Measurements from ENCODE around the gene ZFYVE28.
A peak's percentile ranks its signal among the peaks of the same experiment; 100 is the strongest.

ZFYVE28 gene

GRCh38 chr4:2426069-2426397 lies 7.6 kb upstream of the ZFYVE28 start:
- H3K27me3 ChIP-seq (ENCODE audit: insufficient read depth, low read length, poor library complexity) = no peaks in the 10 kb centered on the region
- H3K9ac ChIP-seq (ENCODE audit: low read length) = no peak overlapping the region
- H3K27ac ChIP-seq (ENCODE audit: low read depth, low read length) = no peak overlapping the region
- no peak overlapping the region for H2BK5ac ChIP-seq (ENCODE audit: low read length)
- no peak overlapping the region for H4K8ac ChIP-seq (ENCODE audit: low read depth, low read length)
- no peak overlapping the region for H3K23ac ChIP-seq (ENCODE audit: low read length)
- H4K5ac ChIP-seq (ENCODE audit: low read length) = no peak overlapping the region
- no peak overlapping the region for H3K18ac ChIP-seq (ENCODE audit: low read length)
- H3K4ac ChIP-seq (ENCODE audit: low read depth, low read length) = no peak overlapping the region
- no peak overlapping the region for H3K56ac ChIP-seq (ENCODE audit: low read length)
- H3K4me2 ChIP-seq (ENCODE audit: low read length) = no peak overlapping the region
- no peak overlapping the region for H2AK5ac ChIP-seq (ENCODE audit: low read length)
- H3K4me1 ChIP-seq (ENCODE audit: control insufficient read depth, low read depth, low read length) = no peaks in the 10 kb centered on the region
- no peak for DNase-seq
- no peak overlapping the region for H2BK120ac ChIP-seq (ENCODE audit: low read depth, low read length)
- H3K36me3 ChIP-seq (ENCODE audit: control insufficient read depth, insufficient read depth, low read length) = no peaks in the 10 kb centered on the region
- no peak overlapping the region for H2BK15ac ChIP-seq (replicated peaks; ENCODE audit: low read depth)
- H3K79me1 ChIP-seq (ENCODE audit: low read length) = no peaks in the 10 kb centered on the region
- WGBS (ENCODE audit: extremely low coverage, insufficient coverage, low lambda C conversion rate) = no CpG with 5 or more reads among the region's 8 CpGs
- H3K4me3 ChIP-seq (ENCODE audit: low read length) = no peak overlapping the region
- no peaks in the 10 kb centered on the region for H3K79me2 ChIP-seq (ENCODE audit: control insufficient read depth, insufficient read depth, low read length)

DNA sequence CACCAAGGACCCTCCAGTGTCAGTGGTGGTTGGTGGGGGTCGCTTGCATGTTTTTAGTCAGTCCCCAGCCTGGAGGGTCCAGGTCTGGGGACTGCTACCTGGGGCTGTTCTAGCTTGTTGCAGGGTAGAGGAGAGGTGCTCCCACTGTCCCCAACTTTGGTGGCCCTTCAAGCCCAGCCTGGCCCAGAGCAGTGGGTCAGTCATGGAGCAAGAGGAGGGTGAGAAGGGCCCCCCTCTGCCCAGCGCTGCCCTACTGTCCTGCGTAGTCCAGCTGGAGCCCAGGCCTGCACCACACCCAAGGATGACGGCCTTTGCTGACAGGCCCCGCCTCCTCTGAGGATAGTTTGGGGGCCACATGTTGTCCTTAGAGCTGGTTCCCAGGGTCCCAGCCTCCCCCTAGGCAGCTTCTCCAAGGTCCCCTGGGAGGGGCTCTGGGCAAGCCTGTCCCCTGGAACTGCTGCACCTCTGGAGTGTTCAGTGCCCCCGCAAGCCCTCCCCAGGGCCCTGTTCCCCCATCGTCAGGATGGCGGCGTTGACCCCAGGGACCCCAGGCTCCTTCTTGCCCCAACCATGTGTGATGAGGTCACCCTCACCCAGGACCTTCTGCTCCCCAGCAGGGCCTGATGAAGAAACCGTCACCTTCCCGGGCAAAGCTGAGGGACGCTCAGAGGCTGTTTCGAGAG lies 7.1 kb upstream of the ZFYVE28 start:
- Histone ChIP-seq H3K9ac (ENCODE audit: low read length) (no peak overlapping the region), H3K4me3 (ENCODE audit: low read length) (no peak overlapping the region), H3K27me3 (ENCODE audit: insufficient read depth, low read length, poor library complexity) (peaks cover 4% of the 10 kb centered on the region), H2BK120ac (ENCODE audit: low read depth, low read length) (no peak overlapping the region), H3K36me3 (ENCODE audit: control insufficient read depth, insufficient read depth, low read length) (no peaks in the 10 kb centered on the region), H2AK5ac (ENCODE audit: low read length) (no peak overlapping the region), H3K4me1 (ENCODE audit: control insufficient read depth, low read depth, low read length) (no peaks in the 10 kb centered on the region), H3K4me2 (ENCODE audit: low read length) (no peak overlapping the region), H3K4ac (ENCODE audit: low read depth, low read length) (no peak overlapping the region), H3K79me1 (ENCODE audit: low read length) (no peaks in the 10 kb centered on the region), H3K27ac (ENCODE audit: low read depth, low read length) (no peak overlapping the region), H2BK15ac (replicated peaks; ENCODE audit: low read depth) (no peak overlapping the region), H3K56ac (ENCODE audit: low read length) (no peak overlapping the region), H3K79me2 (ENCODE audit: control insufficient read depth, insufficient read depth, low read length) (no peaks in the 10 kb centered on the region), H3K23ac (ENCODE audit: low read length) (no peak overlapping the region), H3K18ac (ENCODE audit: low read length) (no peak overlapping the region), H4K5ac (ENCODE audit: low read length) (no peak overlapping the region), H4K8ac (ENCODE audit: low read depth, low read length) (no peak overlapping the region), H2BK5ac (ENCODE audit: low read length) (no peak overlapping the region)
- DNase-seq = no peak
- WGBS (ENCODE audit: extremely low coverage, insufficient coverage, low lambda C conversion rate) = no CpG with 5 or more reads among the region's 13 CpGs

DNA sequence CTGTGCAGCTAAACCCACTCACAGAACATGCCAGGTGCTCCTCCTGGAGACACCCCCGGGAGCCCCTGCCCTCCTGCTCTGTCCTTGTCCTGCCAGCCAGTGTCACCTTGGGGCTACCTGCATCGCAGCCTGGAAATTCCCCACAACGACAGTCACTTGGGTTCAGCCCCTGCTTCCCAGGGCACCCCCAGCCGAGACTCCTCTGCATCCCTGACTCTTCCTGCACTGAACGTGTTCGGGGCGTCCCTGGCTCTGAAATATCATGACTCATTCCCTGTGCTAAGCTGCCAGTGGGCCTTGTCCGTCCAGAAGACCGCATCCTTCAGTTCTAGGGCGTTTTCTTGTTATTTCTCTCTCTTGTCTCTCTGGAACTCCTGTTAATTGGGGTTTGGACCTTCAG lies 6.1 kb upstream of the ZFYVE28 start:
- Histone ChIP-seq H3K4me1 (ENCODE audit: control insufficient read depth, low read depth, low read length) (no peaks in the 10 kb centered on the region), H3K4me3 (ENCODE audit: low read length) (no peak overlapping the region), H3K18ac (ENCODE audit: low read length) (no peak overlapping the region), H3K4me2 (ENCODE audit: low read length) (no peak overlapping the region), H2BK120ac (ENCODE audit: low read depth, low read length) (no peak overlapping the region), H3K79me1 (ENCODE audit: low read length) (no peaks in the 10 kb centered on the region), H3K27me3 (ENCODE audit: insufficient read depth, low read length, poor library complexity) (peaks cover 14% of the 10 kb centered on the region), H3K9ac (ENCODE audit: low read length) (no peak overlapping the region), H2AK5ac (ENCODE audit: low read length) (no peak overlapping the region), H3K56ac (ENCODE audit: low read length) (no peak overlapping the region), H2BK15ac (replicated peaks; ENCODE audit: low read depth) (no peak overlapping the region), H4K5ac (ENCODE audit: low read length) (no peak overlapping the region), H4K8ac (ENCODE audit: low read depth, low read length) (no peak overlapping the region), H3K4ac (ENCODE audit: low read depth, low read length) (no peak overlapping the region), H3K79me2 (ENCODE audit: control insufficient read depth, insufficient read depth, low read length) (no peaks in the 10 kb centered on the region), H2BK5ac (ENCODE audit: low read length) (no peak overlapping the region), H3K23ac (ENCODE audit: low read length) (no peak overlapping the region), H3K27ac (ENCODE audit: low read depth, low read length) (no peak overlapping the region), H3K36me3 (ENCODE audit: control insufficient read depth, insufficient read depth, low read length) (no peaks in the 10 kb centered on the region)
- no CpG with 5 or more reads among the region's 10 CpGs for WGBS (ENCODE audit: extremely low coverage, insufficient coverage, low lambda C conversion rate)
- no peak for DNase-seq

DNA sequence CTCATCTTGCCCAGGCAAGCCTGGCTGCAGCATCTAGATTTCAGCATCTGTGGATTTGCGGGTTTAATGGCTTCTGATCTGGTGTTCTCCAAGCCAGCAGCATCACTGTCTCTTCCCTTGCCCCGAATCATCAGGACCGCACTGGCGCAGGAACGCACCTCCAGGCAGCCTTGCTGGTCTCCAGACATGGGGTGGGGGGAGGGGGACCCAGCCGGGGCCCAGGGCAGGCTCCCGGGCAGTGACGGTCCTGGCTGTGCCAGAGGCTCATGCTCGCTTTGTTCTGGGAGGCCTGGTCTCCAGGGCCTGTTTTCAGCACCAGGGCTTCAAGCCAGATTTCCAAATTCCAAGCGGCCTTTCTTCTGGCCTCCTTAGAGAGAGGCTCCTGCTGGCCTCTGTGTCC lies 5.2 kb upstream of the ZFYVE28 start:
- no peak overlapping the region for H2AK5ac ChIP-seq (ENCODE audit: low read length)
- H3K27me3 ChIP-seq (ENCODE audit: insufficient read depth, low read length, poor library complexity) = peaks cover 14% of the 10 kb centered on the region
- peaks cover 1% of the 10 kb centered on the region for H3K4me1 ChIP-seq (ENCODE audit: control insufficient read depth, low read depth, low read length)
- H3K4me3 ChIP-seq (ENCODE audit: low read length) = no peak overlapping the region
- no peaks in the 10 kb centered on the region for H3K79me1 ChIP-seq (ENCODE audit: low read length)
- no peak overlapping the region for H4K8ac ChIP-seq (ENCODE audit: low read depth, low read length)
- H3K9ac ChIP-seq (ENCODE audit: low read length) = no peak overlapping the region
- H3K23ac ChIP-seq (ENCODE audit: low read length) = no peak overlapping the region
- no peak overlapping the region for H3K4me2 ChIP-seq (ENCODE audit: low read length)
- no peak overlapping the region for H3K4ac ChIP-seq (ENCODE audit: low read depth, low read length)
- H3K27ac ChIP-seq (ENCODE audit: low read depth, low read length) = no peak overlapping the region
- no peak overlapping the region for H4K5ac ChIP-seq (ENCODE audit: low read length)
- H2BK120ac ChIP-seq (ENCODE audit: low read depth, low read length) = no peak overlapping the region
- no peak for DNase-seq
- no peaks in the 10 kb centered on the region for H3K79me2 ChIP-seq (ENCODE audit: control insufficient read depth, insufficient read depth, low read length)
- H2BK5ac ChIP-seq (ENCODE audit: low read length) = no peak overlapping the region
- no peak overlapping the region for H2BK15ac ChIP-seq (replicated peaks; ENCODE audit: low read depth)
- no peaks in the 10 kb centered on the region for H3K36me3 ChIP-seq (ENCODE audit: control insufficient read depth, insufficient read depth, low read length)
- WGBS (ENCODE audit: extremely low coverage, insufficient coverage, low lambda C conversion rate) = no CpG with 5 or more reads among the region's 10 CpGs
- H3K18ac ChIP-seq (ENCODE audit: low read length) = no peak overlapping the region
- no peak overlapping the region for H3K56ac ChIP-seq (ENCODE audit: low read length)

DNA sequence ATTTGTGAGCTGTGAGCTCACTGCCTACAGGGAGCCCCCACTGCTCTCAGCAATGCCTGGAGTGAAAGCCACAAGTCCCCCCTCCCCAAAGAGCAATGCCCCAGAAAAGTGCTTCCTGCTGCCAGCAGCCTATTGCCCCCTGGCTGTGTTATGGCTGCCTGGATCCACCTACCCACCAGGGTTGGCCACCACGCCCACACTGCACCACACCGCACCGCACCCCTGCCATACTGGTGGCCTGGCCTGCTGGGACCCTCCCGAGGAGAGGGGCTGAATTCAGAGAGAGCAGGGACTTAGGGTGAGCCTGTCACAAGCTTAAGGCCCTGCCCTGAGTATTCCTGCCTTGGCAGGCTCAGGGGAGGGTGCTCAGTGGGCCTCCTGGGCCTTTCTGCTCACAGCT lies 4.6 kb upstream of the ZFYVE28 start:
- Histone ChIP-seq H3K4me2 (ENCODE audit: low read length) (no peak overlapping the region), H3K79me1 (ENCODE audit: low read length) (no peaks in the 10 kb centered on the region), H3K23ac (ENCODE audit: low read length) (peak overlapping the region; percentile 66), H2AK5ac (ENCODE audit: low read length) (no peak overlapping the region), H2BK15ac (replicated peaks; ENCODE audit: low read depth) (no peak overlapping the region), H3K9ac (ENCODE audit: low read length) (no peak overlapping the region), H3K4ac (ENCODE audit: low read depth, low read length) (no peak overlapping the region), H3K4me3 (ENCODE audit: low read length) (no peak overlapping the region), H3K36me3 (ENCODE audit: control insufficient read depth, insufficient read depth, low read length) (no peaks in the 10 kb centered on the region), H3K27ac (ENCODE audit: low read depth, low read length) (no peak overlapping the region), H3K79me2 (ENCODE audit: control insufficient read depth, insufficient read depth, low read length) (no peaks in the 10 kb centered on the region), H2BK120ac (ENCODE audit: low read depth, low read length) (no peak overlapping the region), H3K56ac (ENCODE audit: low read length) (no peak overlapping the region), H3K4me1 (ENCODE audit: control insufficient read depth, low read depth, low read length) (peaks cover 1% of the 10 kb centered on the region), H2BK5ac (ENCODE audit: low read length) (no peak overlapping the region), H4K5ac (ENCODE audit: low read length) (no peak overlapping the region), H3K18ac (ENCODE audit: low read length) (no peak overlapping the region), H4K8ac (ENCODE audit: low read depth, low read length) (no peak overlapping the region), H3K27me3 (ENCODE audit: insufficient read depth, low read length, poor library complexity) (peaks cover 16% of the 10 kb centered on the region)
- no CpG with 5 or more reads among the region's 4 CpGs for WGBS (ENCODE audit: extremely low coverage, insufficient coverage, low lambda C conversion rate)
- no peak for DNase-seq

DNA sequence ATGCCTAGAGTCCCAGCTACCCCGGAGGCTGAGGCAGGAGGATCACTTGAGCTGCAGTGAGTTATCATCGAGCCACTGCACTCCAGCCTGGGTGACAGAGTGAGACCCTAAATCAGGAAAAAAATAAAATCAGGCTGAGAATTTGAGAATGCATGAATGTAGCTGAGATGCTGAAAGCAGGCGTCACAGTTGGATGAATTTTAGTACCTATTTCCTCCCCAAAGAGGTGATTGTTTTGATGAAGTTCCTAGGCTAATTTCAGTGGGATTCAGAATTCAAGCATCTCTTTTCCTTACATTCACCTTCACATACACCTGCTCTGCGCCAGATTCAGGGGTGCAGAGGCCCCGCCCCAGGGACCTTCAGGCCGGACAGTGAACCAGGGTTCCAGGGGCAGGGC lies 3.5 kb upstream of the ZFYVE28 start:
- Histone ChIP-seq H2BK15ac (replicated peaks; ENCODE audit: low read depth) (no peak overlapping the region), H3K27ac (ENCODE audit: low read depth, low read length) (no peak overlapping the region), H3K4me1 (ENCODE audit: control insufficient read depth, low read depth, low read length) (peaks cover 1% of the 10 kb centered on the region), H2AK5ac (ENCODE audit: low read length) (no peak overlapping the region), H3K79me2 (ENCODE audit: control insufficient read depth, insufficient read depth, low read length) (no peaks in the 10 kb centered on the region), H4K5ac (ENCODE audit: low read length) (no peak overlapping the region), H2BK120ac (ENCODE audit: low read depth, low read length) (no peak overlapping the region), H3K27me3 (ENCODE audit: insufficient read depth, low read length, poor library complexity) (peaks cover 27% of the 10 kb centered on the region), H3K36me3 (ENCODE audit: control insufficient read depth, insufficient read depth, low read length) (no peaks in the 10 kb centered on the region), H3K9ac (ENCODE audit: low read length) (no peak overlapping the region), H2BK5ac (ENCODE audit: low read length) (no peak overlapping the region), H3K79me1 (ENCODE audit: low read length) (no peaks in the 10 kb centered on the region), H3K4me3 (ENCODE audit: low read length) (no peak overlapping the region), H3K56ac (ENCODE audit: low read length) (no peak overlapping the region), H4K8ac (ENCODE audit: low read depth, low read length) (no peak overlapping the region), H3K4me2 (ENCODE audit: low read length) (no peak overlapping the region), H3K18ac (ENCODE audit: low read length) (no peak overlapping the region), H3K23ac (ENCODE audit: low read length) (no peak overlapping the region), H3K4ac (ENCODE audit: low read depth, low read length) (no peak overlapping the region)
- WGBS (ENCODE audit: extremely low coverage, insufficient coverage, low lambda C conversion rate) = no CpG with 5 or more reads among the region's 6 CpGs
- no peak for DNase-seq
